HUES64 (cell line): ENCODE results near the gene MCRIP2. TPM values are rescaled to one million over a fixed set of nuclear protein-coding genes. Genes with fewer than 3 reads are reported as not detected.
"Not testable (repeated sequence)": the region's sequence is repeated elsewhere in the genome, so short reads cannot be mapped to it uniquely, and the experiment has no call there.

Experiments used
- H3K27ac ChIP-seq: 2 replicates; pipeline ENCODE4 v1.7.0; 2013; ENCODE audit warnings: low read depth, low read length, inconsistent platforms
- H3K27me3 ChIP-seq: 2 replicates; pipeline ENCODE4 v1.6.1; 2013; ENCODE audit warnings: mild to moderate bottlenecking, low read length; ENCODE audit not compliant: insufficient read depth
- H3K36me3 ChIP-seq: 2 replicates; pipeline ENCODE4 v1.6.1; 2013; ENCODE audit warnings: mild to moderate bottlenecking, low read length; ENCODE audit not compliant: insufficient read depth
- H3K4me1 ChIP-seq: 2 replicates; pipeline ENCODE4 v1.6.1; 2013; ENCODE audit warnings: mild to moderate bottlenecking, low read length, moderate library complexity; ENCODE audit not compliant: insufficient read depth
- H3K4me3 ChIP-seq: 2 replicates; pipeline ENCODE4 v1.5.1; 2013; ENCODE audit warnings: mild to moderate bottlenecking, low read length, moderate library complexity
- H3K9ac ChIP-seq: 2 replicates; pipeline ENCODE4 v1.6.1; 2013; ENCODE audit warnings: mild to moderate bottlenecking, low read depth, low read length
- H3K9me3 ChIP-seq: 2 replicates; pipeline ENCODE4 v1.6.1; 2013; ENCODE audit warnings: low read depth, low read length; ENCODE audit not compliant: insufficient read depth
- whole genome bisulfite sequencing: fragments of 150-250, 120-280 bp; methylation state at CpG from one replicate; pipeline ENCODE4 v1.1.7; 2013; ENCODE audit warnings: missing lambda C conversion rate; 5-methylcytosine and 5-hydroxymethylcytosine counted together
- polyA plus RNA-seq, 2 experiments: library from polyadenylated mRNA; stranded (reverse); fragments of 50-300 nt; gene quantifications; one replicate each; pipeline ENCODE4 v1.2.3, GENCODE V29; 2013

MCRIP2 gene, protein sequence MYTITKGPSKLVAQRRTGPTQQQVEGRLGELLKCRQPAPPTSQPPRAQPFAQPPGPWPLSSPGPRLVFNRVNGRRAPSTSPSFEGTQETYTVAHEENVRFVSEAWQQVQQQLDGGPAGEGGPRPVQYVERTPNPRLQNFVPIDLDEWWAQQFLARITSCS
- 27.1 TPM for polyA plus RNA-seq (2013, experiment 1 of 2)
- polyA plus RNA-seq (2013, experiment 2 of 2), result 22.4 TPM

DNA sequence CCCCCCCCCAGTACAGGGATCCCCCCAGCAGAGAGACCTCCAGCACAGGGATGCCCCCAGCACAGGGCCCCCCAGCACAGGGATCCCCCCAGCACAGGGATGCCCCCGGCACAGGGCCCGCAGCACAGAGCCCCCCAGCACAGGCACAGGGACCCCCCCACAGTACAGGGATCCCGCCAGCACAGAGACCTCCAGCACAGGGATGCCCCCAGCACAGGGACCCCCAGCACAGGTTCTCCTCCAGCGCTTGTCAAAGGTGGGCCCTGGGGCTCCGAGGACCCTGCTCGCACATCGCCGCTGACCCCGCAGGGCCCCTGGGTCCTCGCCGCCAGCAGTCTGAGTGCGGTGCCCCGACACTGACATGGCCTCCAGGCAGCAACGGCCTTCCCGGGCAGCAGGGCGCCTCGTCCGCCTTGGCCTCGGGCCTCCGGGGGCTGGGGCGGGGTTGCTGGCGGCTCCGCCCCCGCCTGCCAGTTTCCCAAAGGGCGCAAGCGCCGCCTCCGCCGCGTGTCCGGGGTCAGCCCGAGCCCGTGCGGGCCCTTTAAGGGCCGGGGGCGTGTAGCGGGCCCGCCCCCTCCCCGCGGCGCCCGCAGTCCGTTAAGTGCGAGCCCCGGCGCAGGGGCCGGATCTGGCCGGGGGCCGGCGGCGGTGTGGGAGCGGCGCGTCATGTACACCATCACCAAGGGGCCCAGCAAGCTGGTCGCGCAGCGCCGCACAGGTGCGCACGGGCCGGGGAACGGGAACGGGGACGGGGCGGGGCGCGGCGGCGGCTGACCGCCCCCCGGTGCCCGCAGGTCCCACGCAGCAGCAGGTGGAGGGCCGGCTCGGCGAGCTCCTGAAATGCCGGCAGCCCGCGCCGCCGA lies at the start of gene MCRIP2:
Gene MCRIP2, plus strand, starts transcription at position 503 of the 863 bp plus-strand sequence. Its CDS starts 164 bp downstream, at position 667.
- H3K4me1 ChIP-seq, result peaks cover 17% of the 10 kb centered on the region
- peak within 1 kb of the TSS; percentile 72 for H3K4me3 ChIP-seq

DNA sequence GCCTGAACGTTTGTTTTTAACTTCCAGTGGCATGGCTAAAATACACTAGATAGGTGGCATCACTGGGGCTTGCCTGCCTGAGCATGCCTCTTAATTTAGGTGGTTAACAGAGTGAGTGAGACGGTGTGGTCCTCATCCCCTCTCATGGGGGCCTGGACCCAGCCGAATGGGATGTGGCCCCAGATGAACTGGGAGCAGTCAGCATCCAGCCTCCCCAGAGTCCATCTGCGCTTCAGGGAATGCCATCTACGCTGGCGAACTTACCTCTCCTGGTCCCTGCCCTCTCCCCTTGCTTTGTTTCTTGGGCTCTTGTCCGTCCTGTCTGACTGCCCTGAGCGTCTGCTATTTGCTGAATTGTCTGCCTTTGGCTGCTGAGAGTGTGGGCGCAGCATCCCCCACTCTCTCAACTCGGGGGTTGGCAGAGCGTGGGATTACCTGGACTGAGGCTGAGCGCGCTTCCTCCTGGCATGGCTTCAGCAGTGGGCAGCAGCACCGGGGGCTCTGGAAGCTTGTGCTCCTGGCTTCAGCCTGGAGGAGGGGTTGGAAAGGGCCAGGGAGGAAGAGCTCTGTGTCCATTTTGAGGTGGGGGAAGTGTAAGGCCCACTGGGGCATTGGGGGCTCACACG lies 49.6 kb upstream of the MCRIP2 start:
- H3K36me3 ChIP-seq, result 0 out of 2 replicates have a peak, but pooled peaks cover 2% of the 10 kb centered on the region
- WGBS, result 93% methylated on average over 15 of the region's 15 CpGs
- H3K27ac ChIP-seq, result no peak overlapping the region
- H3K27me3 ChIP-seq, result peaks cover 13% of the 10 kb centered on the region
- no peaks in the 10 kb centered on the region for H3K9me3 ChIP-seq
- H3K9ac ChIP-seq, result no peak overlapping the region
- peaks cover 4% of the 10 kb centered on the region; the same call in 1 of the 2 replicates for H3K4me1 ChIP-seq
- H3K4me3 ChIP-seq, result no peak overlapping the region

More for the DNA sequence above, at the start of gene MCRIP2:
- H3K27ac ChIP-seq, result 0 out of 2 replicates have a peak within 1 kb of the TSS, but pooled peaks have one; percentile 35
- no peaks in the 10 kb centered on the region for H3K36me3 ChIP-seq
- 1% methylated on average over 79 of the region's 81 CpGs for WGBS
- H3K9me3 ChIP-seq, result no peaks in the 10 kb centered on the region
- H3K9ac ChIP-seq, result peak within 1 kb of the TSS; percentile 81
- H3K27me3 ChIP-seq, result peaks cover 13% of the 10 kb centered on the region

DNA sequence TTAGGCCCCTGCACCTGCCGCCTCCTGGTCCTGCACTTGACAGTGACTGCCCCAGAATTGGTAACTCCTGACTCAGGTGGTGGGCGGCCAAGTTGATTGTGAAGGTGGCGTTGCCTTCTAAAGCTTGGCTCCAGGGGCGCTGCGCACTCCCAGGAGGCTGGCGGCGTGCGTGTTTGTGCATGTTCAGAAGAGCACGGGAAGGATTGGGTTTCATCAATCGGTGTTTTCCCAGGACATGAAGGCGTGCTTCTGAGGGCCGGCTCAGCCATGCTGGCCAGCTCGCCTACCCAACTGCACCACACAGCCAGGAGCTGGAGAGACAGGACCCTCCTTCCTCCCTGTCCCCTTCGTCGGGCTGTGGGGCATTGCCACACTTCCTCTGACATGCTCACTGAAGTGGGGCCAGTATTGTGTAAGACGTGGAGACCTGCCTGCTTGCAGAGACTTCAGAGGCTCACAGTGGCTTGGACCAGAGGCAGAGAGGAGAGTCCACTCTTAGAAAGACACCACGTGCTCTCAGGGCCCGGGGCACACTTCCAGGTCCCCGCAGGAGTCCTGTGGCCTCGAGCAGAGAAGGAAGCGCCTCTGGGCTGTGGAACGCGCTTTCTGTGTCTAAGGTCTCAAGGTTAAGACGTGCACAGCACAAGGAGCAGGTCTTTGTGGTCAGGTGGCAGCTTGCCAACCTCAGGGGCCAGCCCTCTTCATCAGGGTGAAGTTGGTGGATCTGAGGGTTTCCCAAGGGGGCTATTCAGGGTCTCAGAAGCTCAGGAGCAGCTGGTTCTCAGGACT lies 48.9 kb upstream of the MCRIP2 start:
- H3K9me3 ChIP-seq, result no peaks in the 10 kb centered on the region
- no peak overlapping the region for H3K4me3 ChIP-seq
- peaks cover 4% of the 10 kb centered on the region; the same call in 1 of the 2 replicates for H3K4me1 ChIP-seq
- no peak overlapping the region for H3K27ac ChIP-seq
- 0 out of 2 replicates have a peak overlapping the region, but pooled peaks have one; percentile 20 for H3K9ac ChIP-seq
- 94% methylated on average over 24 of the region's 24 CpGs for WGBS
- H3K36me3 ChIP-seq, result 0 out of 2 replicates have a peak, but pooled peaks cover 2% of the 10 kb centered on the region
- H3K27me3 ChIP-seq, result peaks cover 7% of the 10 kb centered on the region

DNA sequence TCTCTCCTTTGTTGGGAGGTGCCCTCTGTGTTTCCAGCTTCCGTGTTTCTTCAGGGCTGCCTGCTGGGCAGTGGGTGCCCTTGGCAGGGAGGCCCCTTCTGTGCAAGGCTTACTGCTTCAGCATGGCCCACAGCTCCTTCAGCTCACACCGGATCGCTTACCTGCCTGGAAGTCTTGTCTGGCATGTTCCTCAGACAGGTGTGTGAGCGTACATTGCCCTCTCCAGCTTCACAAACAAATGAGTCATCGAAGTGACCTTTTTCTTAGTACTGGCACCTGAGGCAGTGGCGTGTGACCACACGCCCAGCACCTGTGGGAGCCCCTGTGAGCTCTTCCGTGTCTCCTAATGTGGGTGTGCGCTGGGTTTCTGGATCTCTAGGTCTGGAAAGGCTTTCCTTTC lies 48.2 kb upstream of the MCRIP2 start:
- Histone ChIP-seq H3K9me3 (no peaks in the 10 kb centered on the region), H3K27me3 (peaks cover 7% of the 10 kb centered on the region), H3K36me3 (0 out of 2 replicates have a peak, but pooled peaks cover 2% of the 10 kb centered on the region), H3K4me3 (no peak overlapping the region), H3K27ac (no peak overlapping the region), H3K9ac (no peak overlapping the region), H3K4me1 (no peaks in the 10 kb centered on the region)
- 95% methylated on average over 9 of the region's 9 CpGs for WGBS

DNA sequence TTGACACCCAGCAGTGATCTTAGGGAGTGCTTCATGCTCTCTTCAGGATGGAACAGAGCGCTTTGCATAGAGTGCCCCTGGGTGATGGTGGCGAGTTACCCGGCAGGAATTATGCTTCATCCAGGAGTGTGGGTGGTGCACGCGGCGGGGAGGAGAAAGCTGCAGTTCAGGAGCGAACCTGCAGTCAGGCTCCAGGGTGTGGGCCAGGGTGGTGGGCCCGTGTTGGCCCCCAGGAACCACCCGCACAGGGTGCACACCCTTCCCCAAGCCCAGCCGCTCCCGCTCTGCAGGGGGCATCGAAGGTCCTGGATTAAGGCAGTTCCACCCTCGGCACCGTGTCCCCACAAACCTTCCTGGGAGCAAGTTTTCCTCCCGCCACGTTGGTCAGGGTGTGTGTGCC lies 47.8 kb upstream of the MCRIP2 start:
- Histone ChIP-seq H3K27me3 (peaks cover 7% of the 10 kb centered on the region), H3K27ac (no peak overlapping the region), H3K36me3 (0 out of 2 replicates have a peak, but pooled peaks cover 2% of the 10 kb centered on the region), H3K9ac (no peak overlapping the region), H3K4me1 (no peaks in the 10 kb centered on the region), H3K9me3 (no peaks in the 10 kb centered on the region), H3K4me3 (no peak overlapping the region)
- WGBS, result 89% methylated on average over 16 of the region's 16 CpGs

DNA sequence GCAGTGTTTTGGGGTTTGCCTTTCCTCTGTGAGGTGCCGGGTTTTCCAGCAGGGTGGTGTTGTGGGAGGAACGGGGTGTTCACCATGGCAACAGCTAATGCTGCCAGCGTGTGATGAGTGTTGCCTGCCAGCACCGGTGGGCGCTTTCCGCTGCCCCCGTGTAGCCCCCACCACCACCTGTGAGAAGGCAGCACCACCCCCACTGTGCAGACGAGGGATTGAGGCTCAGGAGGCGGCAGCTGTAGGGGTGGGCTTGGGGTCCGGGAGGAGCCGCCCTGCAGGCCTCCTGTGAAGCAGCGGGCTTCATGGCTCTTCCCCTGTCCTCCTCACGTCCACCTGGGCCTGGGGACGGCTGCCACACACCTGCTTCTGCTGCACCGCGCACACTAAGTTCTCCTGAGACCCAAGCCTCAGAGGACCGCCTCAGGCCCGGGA lies 46.5 kb upstream of the MCRIP2 start:
- H3K27ac ChIP-seq, result no peak overlapping the region
- H3K9ac ChIP-seq, result no peak overlapping the region; the same call in 1 of the 2 replicates
- H3K4me1 ChIP-seq, result no peaks in the 10 kb centered on the region
- H3K36me3 ChIP-seq, result peaks cover 7% of the 10 kb centered on the region; the same call in 1 of the 2 replicates
- 94% methylated on average over 18 of the region's 18 CpGs for WGBS
- H3K27me3 ChIP-seq, result peaks cover 7% of the 10 kb centered on the region
- H3K9me3 ChIP-seq, result peaks cover 3% of the 10 kb centered on the region; the same call in 1 of the 2 replicates
- no peak overlapping the region for H3K4me3 ChIP-seq

DNA sequence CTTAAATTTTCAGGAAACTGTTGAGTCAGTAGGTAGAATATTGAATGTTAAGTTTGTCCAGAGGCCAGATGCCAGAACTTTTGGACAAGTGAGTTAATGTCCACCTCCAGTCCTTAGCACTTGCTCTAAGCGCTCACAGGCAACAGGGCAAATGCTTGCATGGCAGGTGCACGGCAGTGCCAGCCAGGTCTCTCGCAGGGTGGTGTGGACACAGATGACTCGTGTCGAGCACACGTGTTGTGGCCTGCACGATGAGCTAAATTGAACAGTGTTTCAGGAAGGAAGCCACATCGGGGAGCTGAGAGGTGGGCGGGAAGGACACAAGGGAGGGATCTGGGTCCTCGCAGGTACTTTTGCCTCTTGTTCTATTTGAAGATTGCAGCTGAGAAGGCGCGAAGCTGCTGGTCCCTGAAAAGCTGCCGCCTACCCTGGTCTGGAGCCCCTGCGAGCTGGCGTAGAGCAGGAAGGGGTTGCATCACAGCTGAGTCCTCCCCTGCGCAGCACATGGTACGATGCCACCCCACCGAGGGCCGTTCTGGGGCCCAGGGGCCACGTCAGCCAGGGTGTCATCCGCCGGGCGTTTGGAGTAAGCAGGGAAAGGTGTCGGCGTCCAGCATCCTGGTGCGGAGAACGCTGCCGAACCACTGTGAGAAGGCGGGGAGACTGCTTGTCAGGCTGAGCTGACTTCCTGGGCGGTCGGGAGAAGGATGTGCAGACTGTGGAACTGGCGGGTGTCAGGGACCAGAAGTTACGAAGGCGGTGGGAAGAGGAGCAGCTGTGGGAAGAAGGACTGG lies 45.5 kb upstream of the MCRIP2 start:
- Histone ChIP-seq H3K9me3 (peaks cover 3% of the 10 kb centered on the region; the same call in 1 of the 2 replicates), H3K9ac (no peak overlapping the region), H3K4me1 (no peaks in the 10 kb centered on the region), H3K36me3 (peaks cover 7% of the 10 kb centered on the region; the same call in 1 of the 2 replicates), H3K27ac (no peak overlapping the region), H3K4me3 (no peak overlapping the region), H3K27me3 (peaks cover 1% of the 10 kb centered on the region)
- 96% methylated on average over 34 of the region's 34 CpGs for WGBS

DNA sequence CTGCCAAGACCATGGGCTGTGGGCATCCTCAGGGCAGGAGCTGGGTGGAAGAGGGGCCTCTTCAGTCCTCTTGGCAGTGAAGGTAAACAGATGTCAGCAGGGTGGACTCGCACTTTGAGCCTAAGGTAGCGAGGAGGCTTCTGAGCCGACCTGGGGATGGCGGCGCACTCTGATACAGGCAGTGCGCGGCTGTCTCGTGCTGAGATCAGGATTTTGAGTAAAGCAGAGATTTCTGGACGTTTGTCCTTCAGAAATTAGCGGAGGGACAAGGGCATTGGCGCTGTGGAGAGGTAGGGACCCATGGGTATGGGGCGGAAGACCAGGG lies 44.9 kb upstream of the MCRIP2 start:
- Histone ChIP-seq H3K27ac (no peak overlapping the region), H3K4me3 (no peak overlapping the region), H3K9me3 (peaks cover 3% of the 10 kb centered on the region; the same call in 1 of the 2 replicates), H3K36me3 (peaks cover 7% of the 10 kb centered on the region; the same call in 1 of the 2 replicates), H3K27me3 (no peaks in the 10 kb centered on the region), H3K9ac (no peak overlapping the region), H3K4me1 (no peaks in the 10 kb centered on the region)
- 95% methylated on average over 12 of the region's 12 CpGs for WGBS

DNA sequence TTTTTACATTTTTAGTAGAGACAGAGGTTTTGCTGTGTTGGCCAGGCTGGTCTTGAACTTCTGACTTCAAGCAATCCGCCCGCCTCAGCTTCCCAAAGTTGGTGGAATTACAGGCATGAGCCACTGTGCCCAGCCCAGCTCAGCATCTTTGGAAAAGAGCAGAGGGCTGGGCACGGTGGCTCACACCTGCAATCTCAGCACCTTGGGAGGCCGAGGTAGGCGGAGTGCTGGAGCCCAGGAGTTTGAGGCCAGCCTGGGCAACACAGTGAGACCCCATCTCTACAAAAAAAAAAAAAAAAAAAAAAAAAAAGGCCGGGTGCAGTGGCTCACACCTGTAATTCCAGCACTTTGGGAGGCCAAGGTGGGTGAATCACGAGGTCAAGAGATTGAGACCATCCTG lies 44.0 kb upstream of the MCRIP2 start:
- H3K4me3 ChIP-seq, H3K27me3 ChIP-seq, H3K9me3 ChIP-seq, H3K4me1 ChIP-seq, H3K36me3 ChIP-seq, H3K9ac ChIP-seq, H3K27ac ChIP-seq: not testable (repeated sequence)
- 97% methylated on average over 7 of the region's 7 CpGs for WGBS
